Stimulated activated naive CD8-positive, alpha-beta T cell treated with anti-CD3 and anti-CD28 coated beads, Interleukin-15, amount 100 ng/mL, for 72 hours (primary cell): ENCODE data around the gene PSMB11.

Experiments
- ATAC-seq: fragments of 150-1000 bp; cut with Tn5 transposase; 2 replicates; pipeline ENCODE4 v1.10.0; 2021; ENCODE audit warnings: mild to moderate bottlenecking, moderate library complexity
- DNase-seq, 2 donors: peaks; one replicate each; pipeline ENCODE4 v3.0.0; 2021 to 2022
- H3K27ac Mint-ChIP-seq, 2 donors: one replicate each; pipeline ENCODE4 v1.8.0; 2022; ENCODE audit warnings: mild to moderate bottlenecking in 2 of 2, mixed read lengths in 2 of 2, moderate library complexity in 2 of 2
- H3K27me3 Mint-ChIP-seq: one replicate; pipeline ENCODE4 v1.8.0; 2022; ENCODE audit warnings: mixed read lengths
- H3K4me1 Mint-ChIP-seq: one replicate; pipeline ENCODE4 v1.8.0; 2022; ENCODE audit warnings: mild to moderate bottlenecking, mixed read lengths
- H3K4me3 Mint-ChIP-seq, 2 donors: one replicate each; pipeline ENCODE4 v1.8.0; 2022; ENCODE audit warnings: mild to moderate bottlenecking in 2 of 2, mixed read lengths in 2 of 2, moderate library complexity in 1 of 2
- H3K9me3 Mint-ChIP-seq, 2 donors: one replicate each; pipeline ENCODE4 v1.8.0; 2022; ENCODE audit warnings: mixed read lengths in 2 of 2

Gene PSMB11

GRCh38 chr14:23047751-23048693 is 6.0 kb downstream of the PSMB11 start:
- Mint-ChIP-seq H3K9me3 (no peaks in the 10 kb centered on the region), H3K4me3 (no peak overlapping the region), H3K27me3 (no peaks in the 10 kb centered on the region), H3K4me1 (no peaks in the 10 kb centered on the region), H3K27ac (peak overlapping the region in 1 of 2 donors; percentile 36)
- peak; percentile 63 for ATAC-seq
- no peak for DNase-seq

DNA sequence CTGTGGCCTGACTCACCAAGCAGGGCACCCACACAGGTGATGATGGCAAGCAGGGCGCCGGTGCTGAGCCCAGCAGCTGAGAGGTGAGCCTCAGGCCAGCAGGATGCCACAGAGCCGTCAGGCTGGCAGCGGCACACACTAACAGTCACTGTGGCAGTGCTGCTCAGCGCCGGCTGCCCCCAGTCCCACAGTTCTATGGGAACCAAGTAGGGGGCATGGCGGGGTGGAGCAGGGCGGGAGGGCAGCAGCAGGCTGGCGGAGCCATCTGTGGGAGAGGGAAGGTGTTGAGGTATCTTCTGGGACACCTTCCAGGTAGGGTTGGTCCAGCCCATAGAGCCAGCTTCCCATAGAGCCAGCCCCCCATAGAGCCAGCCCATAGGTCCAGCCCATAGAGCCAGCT is 7.0 kb downstream of the PSMB11 start:
- DNase-seq = no peak
- H3K27me3 Mint-ChIP-seq = no peaks in the 10 kb centered on the region
- no peaks in the 10 kb centered on the region for H3K4me1 Mint-ChIP-seq
- no peak overlapping the region for H3K27ac Mint-ChIP-seq
- no peaks in the 10 kb centered on the region for H3K9me3 Mint-ChIP-seq
- no peak for ATAC-seq
- no peak overlapping the region for H3K4me3 Mint-ChIP-seq

- H3K27me3 Mint-ChIP-seq = peaks cover 8% of the 10 kb centered on the region
- no peak overlapping the region for H3K4me3 Mint-ChIP-seq
- H3K4me1 Mint-ChIP-seq = peaks cover 17% of the 10 kb centered on the region
- H3K9me3 Mint-ChIP-seq = no peaks in the 10 kb centered on the region
- H3K27ac Mint-ChIP-seq = no peak overlapping the region
- ATAC-seq = no peak
- no peak for DNase-seq
Observed at GRCh38 chr14:23051141-23052057, 9.4 kb downstream of the PSMB11 start.

GRCh38 chr14:23052182-23052623 is 10.2 kb downstream of the PSMB11 start:
- no peak for ATAC-seq
- Mint-ChIP-seq H3K27ac (peak overlapping the region; percentile 8 to 42), H3K27me3 (peaks cover 16% of the 10 kb centered on the region), H3K4me1 (peaks cover 25% of the 10 kb centered on the region), H3K4me3 (no peak overlapping the region), H3K9me3 (no peaks in the 10 kb centered on the region)
- no peak for DNase-seq

GRCh38 chr14:23052671-23053070 is 10.7 kb downstream of the PSMB11 start:
- no peak for DNase-seq
- Mint-ChIP-seq H3K9me3 (no peaks in the 10 kb centered on the region), H3K27me3 (peaks cover 17% of the 10 kb centered on the region), H3K4me3 (no peak overlapping the region), H3K4me1 (peaks cover 25% of the 10 kb centered on the region), H3K27ac (peak overlapping the region; percentile 8 to 42)
- ATAC-seq = no peak

GRCh38 chr14:23053426-23053825 is 11.4 kb downstream of the PSMB11 start:
- no peak overlapping the region for H3K27ac Mint-ChIP-seq
- peaks cover 17% of the 10 kb centered on the region for H3K27me3 Mint-ChIP-seq
- ATAC-seq (no peak), DNase-seq (no peak)
- H3K9me3 Mint-ChIP-seq = no peaks in the 10 kb centered on the region
- H3K4me1 Mint-ChIP-seq = peaks cover 32% of the 10 kb centered on the region
- no peak overlapping the region for H3K4me3 Mint-ChIP-seq

DNA sequence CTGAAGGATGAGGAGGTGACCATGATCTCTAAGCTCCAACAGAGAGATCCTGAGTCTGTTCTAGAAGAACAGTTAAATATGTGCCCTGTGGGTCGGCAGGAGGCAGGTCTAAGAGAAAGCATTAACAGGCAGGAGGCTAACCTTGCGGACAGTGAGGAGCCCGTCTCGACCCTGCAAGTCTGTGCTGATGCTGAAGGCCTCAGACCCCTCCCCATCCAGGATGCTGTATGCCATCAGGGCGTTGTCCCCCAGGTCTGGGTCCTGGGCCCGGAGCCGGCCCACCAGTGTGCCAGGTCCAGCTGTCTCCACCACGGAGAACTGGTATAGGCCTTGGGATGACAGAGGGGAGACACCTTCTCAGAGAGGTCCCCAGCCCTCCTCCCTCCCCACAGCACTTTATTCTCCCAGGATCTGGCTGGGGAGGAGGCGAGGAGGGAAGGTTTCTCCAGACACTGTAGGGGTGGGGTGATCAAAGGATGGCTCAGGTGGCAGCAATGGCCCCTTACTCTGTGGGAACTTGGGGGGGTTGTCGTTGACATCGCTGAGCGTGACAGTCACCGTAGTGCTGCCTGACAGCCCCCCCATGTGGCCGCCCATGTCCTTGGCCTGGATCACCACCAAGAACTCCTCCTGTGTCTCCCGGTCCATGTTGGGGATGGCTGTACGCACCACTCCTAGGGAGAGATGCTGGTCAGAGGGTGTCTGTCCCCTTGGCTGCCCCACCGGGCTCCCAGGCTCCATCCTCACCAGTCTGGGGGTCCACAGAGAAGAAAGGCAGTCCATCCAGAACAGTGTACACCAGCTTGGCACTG is 12.2 kb downstream of the PSMB11 start:
- H3K4me1 Mint-ChIP-seq = peaks cover 32% of the 10 kb centered on the region
- peak overlapping the region in 1 of 2 donors; percentile 36 for H3K27ac Mint-ChIP-seq
- H3K9me3 Mint-ChIP-seq = no peaks in the 10 kb centered on the region
- DNase-seq (peak; percentile 35 to 39), ATAC-seq (no peak)
- H3K4me3 Mint-ChIP-seq = no peak overlapping the region
- peaks cover 17% of the 10 kb centered on the region for H3K27me3 Mint-ChIP-seq

- no peaks in the 10 kb centered on the region for H3K9me3 Mint-ChIP-seq
- peaks cover 17% of the 10 kb centered on the region for H3K27me3 Mint-ChIP-seq
- ATAC-seq = no peak
- no peak for DNase-seq
- peaks cover 32% of the 10 kb centered on the region for H3K4me1 Mint-ChIP-seq
- H3K4me3 Mint-ChIP-seq = no peak overlapping the region
- H3K27ac Mint-ChIP-seq = no peak overlapping the region
Observed at GRCh38 chr14:23055147-23055550, 13.1 kb downstream of the PSMB11 start.

GRCh38 chr14:23055621-23056144 is 13.7 kb downstream of the PSMB11 start:
- Mint-ChIP-seq H3K9me3 (no peaks in the 10 kb centered on the region), H3K27ac (no peak overlapping the region), H3K4me1 (peaks cover 32% of the 10 kb centered on the region), H3K27me3 (peaks cover 17% of the 10 kb centered on the region), H3K4me3 (peak overlapping the region in 1 of 2 donors; percentile 84)
- no peak for ATAC-seq
- no peak for DNase-seq

DNA sequence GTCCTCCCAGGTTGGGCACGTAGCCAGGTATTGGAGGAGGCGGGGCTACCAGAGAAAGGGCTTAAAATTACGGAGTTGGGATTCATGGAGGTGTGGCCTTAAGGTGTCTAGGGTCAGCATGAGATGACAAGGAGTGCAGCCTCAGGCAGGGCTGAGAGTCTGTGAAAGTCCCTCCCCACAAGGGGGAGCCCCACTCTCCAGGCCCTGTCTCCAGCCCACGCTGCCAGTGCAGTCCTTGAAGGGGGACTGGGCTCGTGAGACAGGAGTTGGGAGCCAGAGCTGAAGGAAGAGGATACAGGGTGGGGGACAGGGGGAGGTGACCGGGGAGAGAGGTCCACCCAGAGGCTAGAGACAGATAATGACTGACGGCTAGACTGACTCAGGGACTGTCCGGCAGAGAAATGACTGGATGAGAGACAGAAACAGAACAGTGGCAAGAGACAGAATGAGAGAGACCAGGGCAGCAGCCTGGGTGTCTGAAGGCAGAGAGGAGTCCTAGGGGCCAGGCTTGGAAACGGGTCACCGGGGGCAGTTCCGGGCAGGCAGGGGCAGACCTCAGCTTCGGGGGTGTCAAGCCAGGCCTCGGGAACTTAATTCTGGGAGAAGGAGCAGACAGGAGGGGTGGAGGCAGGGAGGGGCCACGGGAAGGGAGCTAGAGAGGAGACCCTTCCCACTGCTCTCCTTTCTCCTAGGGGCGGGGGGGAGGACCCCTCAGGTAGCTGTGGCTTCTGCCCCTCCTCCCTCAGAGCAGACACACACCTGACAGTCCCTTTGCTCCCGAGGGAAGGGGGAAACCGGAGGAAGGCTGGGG is 14.3 kb downstream of the PSMB11 start:
- Mint-ChIP-seq H3K27me3 (peaks cover 17% of the 10 kb centered on the region), H3K4me3 (peak overlapping the region; percentile 82 to 84), H3K9me3 (no peaks in the 10 kb centered on the region), H3K4me1 (peaks cover 32% of the 10 kb centered on the region), H3K27ac (no peak overlapping the region)
- ATAC-seq (peak; percentile 77), DNase-seq (peak; percentile 71 to 74)

DNA sequence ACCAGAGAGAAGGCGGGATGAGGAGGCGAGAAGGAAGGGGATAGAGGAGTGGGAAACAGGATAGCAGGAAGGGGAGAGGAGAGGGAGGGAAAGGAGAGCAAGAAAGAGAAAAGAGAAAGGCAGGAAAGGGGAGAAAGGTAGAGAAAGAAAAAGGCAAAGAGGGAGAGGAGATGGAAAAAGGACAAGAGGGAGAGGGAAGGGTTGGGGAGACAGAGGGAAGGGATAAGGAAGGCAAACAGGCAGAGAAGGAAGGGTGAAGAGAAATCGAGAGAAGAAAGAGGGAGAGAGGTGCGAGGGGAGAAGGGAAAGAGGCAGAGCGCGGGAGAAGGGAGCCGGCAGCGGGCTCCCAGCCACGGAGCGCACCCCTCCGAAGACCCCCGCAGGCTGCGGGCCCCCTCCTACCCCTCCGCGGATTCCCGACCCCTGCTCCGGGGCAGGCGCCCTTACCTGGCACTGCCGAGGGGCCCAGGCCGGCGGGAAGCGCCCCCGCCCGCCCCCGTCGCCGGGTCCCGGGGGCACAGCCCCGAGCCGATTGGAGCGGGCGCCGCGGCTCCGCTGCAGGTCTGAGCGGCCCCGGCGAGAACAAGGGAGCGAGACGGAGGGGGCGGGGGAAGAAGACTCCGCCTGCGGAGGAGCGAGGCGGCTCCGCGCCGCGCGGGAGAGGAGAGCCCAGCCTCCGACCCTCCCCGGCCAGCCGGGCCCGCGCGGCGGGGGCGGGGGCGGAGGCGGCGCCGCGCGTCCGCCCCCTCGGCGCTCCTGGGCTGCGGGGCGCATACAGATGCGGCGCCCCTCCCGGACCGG is 15.1 kb downstream of the PSMB11 start, which contains the start of gene CDH24:
TSS of gene CDH24 (minus strand) at position 565 of the 801 bp plus-strand sequence. CDS start 1,787 bp downstream, outside the sequence.
- peak; percentile 68 to 80 for DNase-seq
- H3K27ac Mint-ChIP-seq = peak within 1 kb of the TSS; percentile 41 to 81
- peaks cover 17% of the 10 kb centered on the region for H3K27me3 Mint-ChIP-seq
- ATAC-seq = peak; percentile 74
- no peaks in the 10 kb centered on the region for H3K9me3 Mint-ChIP-seq
- peaks cover 32% of the 10 kb centered on the region for H3K4me1 Mint-ChIP-seq
- peak within 1 kb of the TSS; percentile 82 to 84 for H3K4me3 Mint-ChIP-seq

GRCh38 chr14:23057757-23058653 is 16.0 kb downstream of the PSMB11 start:
- Mint-ChIP-seq H3K9me3 (no peaks in the 10 kb centered on the region), H3K4me3 (peak overlapping the region; percentile 75 to 76), H3K4me1 (peaks cover 32% of the 10 kb centered on the region), H3K27ac (peak overlapping the region; percentile 41 to 81), H3K27me3 (peaks cover 17% of the 10 kb centered on the region)
- ATAC-seq (peak; percentile 79), DNase-seq (peak; percentile 83 to 84)
